HG03196 (cell line): ENCODE measurements around the gene ITIH4.

ENCODE experiments used
- ATAC-seq: cut with Tn5 transposase; IDR thresholded peaks from one replicate; pipeline ENCODE4 v1.9.1; 2021; ENCODE audit not compliant: unreplicated experiment

The ITIH4 gene

DNA sequence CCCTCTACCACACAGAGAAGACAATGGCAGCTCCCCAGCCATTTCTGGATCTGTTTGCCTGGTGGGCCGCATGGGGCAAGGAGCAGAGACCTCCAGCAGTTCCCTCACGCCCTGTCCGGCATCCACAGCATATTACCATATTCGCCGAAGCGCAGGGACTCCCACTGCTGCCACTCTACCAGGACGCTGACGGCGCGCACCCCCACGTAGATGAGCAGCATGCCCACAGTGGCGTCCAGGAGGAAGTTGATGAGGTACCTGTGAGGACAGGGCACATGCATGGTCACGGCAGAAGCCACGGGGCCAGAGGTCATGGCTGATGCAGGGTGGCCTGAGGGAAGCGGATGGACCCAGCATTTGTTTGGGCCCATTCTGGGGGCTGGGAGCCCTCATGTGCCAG, 19.2 kb upstream of the ITIH4 start:
- ATAC-seq, result no peak

- no peak for ATAC-seq
Observed at GRCh38 chr3:52848617-52849016, 18.1 kb upstream of the ITIH4 start.

- no peak for ATAC-seq
Observed at GRCh38 chr3:52847726-52848125, 17.3 kb upstream of the ITIH4 start.

- no peak for ATAC-seq
Observed at GRCh38 chr3:52847241-52847640, 16.8 kb upstream of the ITIH4 start.

DNA sequence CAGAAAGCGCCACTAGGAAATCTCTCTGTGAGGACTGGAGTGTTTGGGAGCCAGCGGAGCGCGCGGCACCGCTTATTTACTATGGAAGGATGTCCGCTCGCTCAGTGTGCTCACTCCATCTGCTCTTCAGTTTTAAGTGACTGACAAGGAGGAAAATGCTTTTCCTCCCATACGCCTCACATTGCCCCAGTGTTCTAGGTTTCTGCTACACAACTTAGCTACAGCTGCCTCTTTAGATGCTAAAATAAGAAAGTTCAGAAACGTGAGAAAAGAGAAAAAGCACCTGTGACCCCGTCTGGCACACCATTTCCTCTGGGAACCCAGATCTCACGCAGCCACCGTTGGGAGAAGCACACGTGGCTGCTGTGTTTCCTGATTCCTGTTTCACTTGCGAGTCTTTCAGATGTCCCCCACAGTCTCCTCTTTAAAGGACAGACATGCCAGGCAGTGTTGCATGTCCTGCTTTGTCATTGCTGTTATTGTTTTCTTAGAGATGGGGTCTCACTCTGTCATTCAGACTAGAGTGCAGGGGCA, 16.0 kb upstream of the ITIH4 start:
- ATAC-seq, result no peak

DNA sequence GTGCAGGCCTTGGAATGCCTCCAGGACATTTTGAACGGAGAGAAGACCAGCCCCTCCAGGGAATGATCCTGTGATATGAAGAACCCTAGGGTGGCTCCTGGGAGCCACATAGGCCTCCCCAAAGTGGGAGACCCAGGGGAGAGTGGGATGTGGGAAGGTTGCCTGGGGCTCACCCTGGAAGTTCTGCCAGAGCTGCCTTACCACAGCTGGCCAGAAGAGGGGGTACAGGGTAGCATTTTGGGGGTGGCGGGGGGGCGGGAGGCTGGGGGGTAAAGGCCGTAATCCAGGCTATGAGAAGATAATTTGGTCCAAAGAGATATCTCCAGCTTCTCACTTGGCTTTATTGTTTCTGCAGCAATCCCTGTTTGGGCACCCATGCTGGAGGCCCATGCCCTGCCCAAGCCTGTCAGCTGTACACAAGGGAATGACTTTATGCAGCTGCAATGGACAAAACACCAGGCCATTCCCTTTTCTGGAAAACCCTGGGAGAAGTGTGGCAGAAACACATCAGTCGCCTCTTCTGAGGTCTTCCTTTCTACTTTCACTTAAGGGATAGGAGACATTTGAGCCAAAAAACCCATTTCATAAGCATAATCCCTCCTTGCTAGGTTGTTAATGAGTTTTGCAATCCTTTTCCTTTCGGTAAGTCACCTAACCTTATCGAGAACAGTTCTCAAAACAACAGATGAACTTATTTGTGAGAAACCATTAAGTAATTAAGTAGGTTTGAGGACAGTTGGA, 15.4 kb upstream of the ITIH4 start:
- ATAC-seq, result no peak

DNA sequence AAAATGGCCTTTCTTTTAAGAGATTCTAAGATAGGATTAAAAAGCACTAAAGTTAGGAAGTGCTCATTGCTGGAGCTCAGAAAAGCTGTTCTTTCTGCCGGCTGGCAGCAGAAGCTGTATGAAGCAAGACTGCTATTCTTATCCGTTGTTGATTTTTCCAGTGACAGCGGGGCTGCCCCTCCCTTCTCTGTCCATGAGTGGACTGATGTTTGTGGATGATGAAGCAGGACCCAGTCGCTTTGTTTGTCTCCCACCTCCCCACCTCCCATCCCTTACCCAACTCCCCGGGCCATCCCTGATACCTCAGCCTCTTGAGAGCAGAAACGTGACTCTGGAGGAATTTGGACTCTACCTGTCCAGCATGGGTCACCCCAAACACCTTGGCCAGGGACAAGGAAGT, 14.7 kb upstream of the ITIH4 start:
- ATAC-seq, result no peak

- ATAC-seq, result no peak
Observed at GRCh38 chr3:52844290-52844975, 14.0 kb upstream of the ITIH4 start.

GRCh38 chr3:52843881-52844280, 13.4 kb upstream of the ITIH4 start:
- no peak for ATAC-seq

GRCh38 chr3:52843108-52843865, 12.8 kb upstream of the ITIH4 start:
- no peak for ATAC-seq

- ATAC-seq, result no peak
Observed at GRCh38 chr3:52842424-52842823, 12.0 kb upstream of the ITIH4 start.

DNA sequence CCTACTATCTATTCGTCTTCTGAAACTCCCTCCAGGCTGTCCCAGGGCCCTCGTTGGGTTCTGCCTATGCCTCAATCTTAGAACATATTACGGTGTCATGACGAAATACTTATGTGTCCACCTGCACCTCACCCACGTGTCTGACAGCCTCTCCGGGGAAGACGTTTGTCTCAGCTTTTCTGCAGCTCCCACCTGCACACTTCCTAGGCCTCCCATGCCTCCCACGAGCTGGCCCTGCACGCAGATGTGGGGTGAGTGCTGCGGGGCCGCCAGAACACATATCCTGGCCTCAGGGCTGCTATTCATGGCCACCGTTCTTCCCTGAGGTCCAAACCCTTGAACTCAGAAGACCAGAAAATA, 11.5 kb upstream of the ITIH4 start:
- no peak for ATAC-seq

DNA sequence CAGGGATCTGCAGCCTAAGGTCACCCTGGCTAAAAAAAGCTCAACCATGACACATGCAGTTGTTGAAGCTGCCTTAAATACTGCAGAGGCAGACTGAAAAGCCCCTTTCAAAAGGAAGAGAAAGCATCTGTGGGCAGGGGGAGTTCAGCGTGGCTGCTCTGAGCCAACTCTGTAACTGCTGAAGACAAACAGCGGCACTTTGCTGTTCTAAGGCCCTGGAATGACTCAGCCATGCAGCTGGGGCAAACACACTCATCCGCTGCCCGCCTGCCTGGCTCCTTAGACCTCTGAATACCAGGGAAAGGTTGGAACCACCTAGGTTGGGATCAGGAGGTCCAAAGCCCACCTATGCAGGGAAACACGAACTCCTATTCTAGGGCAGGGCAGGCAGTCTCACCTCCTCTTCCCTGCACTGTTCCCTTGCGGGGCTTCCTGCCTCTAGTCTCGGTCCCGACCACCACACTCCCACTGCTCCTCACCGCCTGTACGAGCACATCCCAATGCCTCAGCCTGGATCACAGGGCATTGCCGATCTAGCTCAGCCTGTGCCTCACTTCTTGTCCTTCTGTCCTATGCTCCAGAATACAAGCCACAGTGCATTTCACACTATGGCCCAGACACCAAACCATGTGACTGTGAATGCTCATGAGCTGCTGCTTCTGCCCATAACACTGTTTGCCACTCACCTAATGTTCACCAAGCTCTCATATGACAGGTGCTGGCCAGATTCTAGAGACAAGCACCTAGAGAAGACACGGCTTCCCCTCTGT, 10.9 kb upstream of the ITIH4 start:
- no peak for ATAC-seq

GRCh38 chr3:52839892-52840545, 9.5 kb upstream of the ITIH4 start:
- no peak for ATAC-seq

GRCh38 chr3:52839268-52839575, 8.8 kb upstream of the ITIH4 start:
- ATAC-seq, result no peak

DNA sequence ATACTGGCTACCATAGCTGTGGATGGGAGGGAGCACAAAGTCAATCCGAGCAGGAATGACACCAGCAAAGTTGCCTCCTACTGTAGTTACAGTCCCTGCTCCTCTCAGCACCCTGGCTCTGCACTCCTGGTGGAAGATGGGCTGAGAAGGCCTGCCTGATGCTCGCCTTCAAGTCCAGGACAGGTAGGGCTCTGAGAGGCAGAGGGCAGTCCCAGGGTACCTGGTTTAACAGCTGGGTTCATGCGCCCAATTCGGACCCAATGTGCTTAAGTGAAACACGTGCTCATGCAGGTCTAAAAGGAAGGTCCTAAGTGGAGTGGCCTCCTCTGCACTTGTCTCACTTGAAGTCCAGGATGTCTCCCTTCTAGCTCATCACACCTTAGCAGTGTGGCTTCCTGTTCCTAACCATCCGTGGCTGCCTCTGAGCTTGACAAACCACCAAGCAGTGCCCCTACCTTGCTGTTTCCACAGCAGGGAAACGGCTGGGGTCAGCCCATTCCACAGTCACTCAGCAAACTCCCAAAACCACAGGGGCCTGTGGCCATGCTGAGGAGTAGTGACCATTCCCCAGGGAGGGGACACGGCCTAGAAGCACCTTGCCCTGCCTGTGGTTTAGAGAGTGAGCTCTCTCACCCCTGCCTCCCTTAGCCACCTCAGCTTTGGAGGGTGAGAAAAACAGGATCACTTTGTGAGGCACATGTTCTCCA, 8.2 kb upstream of the ITIH4 start:
- peak; percentile 38 for ATAC-seq

- ATAC-seq, result no peak
Observed at GRCh38 chr3:52836986-52837385, 6.5 kb upstream of the ITIH4 start.

DNA sequence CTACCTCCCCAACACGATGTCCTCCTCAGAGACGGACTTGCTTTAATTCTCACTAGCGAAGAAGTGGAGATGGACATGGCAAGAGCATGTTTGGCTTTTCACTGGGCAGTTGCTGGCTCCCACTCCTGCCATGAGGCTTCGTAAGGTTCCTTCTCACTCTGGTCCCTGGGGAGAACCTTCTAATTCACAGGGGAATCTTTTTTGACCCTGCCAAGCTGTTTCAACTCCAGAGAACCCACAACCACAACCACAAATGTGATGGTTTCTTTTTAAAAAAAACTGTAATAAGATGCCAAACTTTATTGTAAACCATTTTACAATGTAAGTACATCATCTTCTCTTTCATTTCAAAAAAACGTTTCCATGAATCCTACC, 6.0 kb upstream of the ITIH4 start:
- ATAC-seq, result no peak

GRCh38 chr3:52835766-52836470, 5.4 kb upstream of the ITIH4 start:
- no peak for ATAC-seq
